Brain microvascular endothelial cell (primary cell): Measurements from ENCODE around the gene RBFOX2.

ENCODE experiments used
- DNase-seq: peaks from one replicate; pipeline ENCODE4 v3.0.0-alpha.2; 2020
- H3K27ac ChIP-seq: fragments of 250-450 bp; sonication (Bioruptor Pico); 2 replicates; pipeline ENCODE4 v1.5.1; 2020; ENCODE audit warnings: mild to moderate bottlenecking, moderate library complexity
- H3K27me3 ChIP-seq: fragments of 250-450 bp; sonication (Bioruptor Pico); replicated peaks from 2 replicates; pipeline ENCODE4 v1.5.1; 2020; ENCODE audit warnings: mild to moderate bottlenecking
- H3K36me3 ChIP-seq: fragments of 250-450 bp; sonication (Bioruptor Pico); replicated peaks from 2 replicates; pipeline ENCODE4 v1.5.1; 2020; ENCODE audit warnings: mild to moderate bottlenecking
- H3K4me3 ChIP-seq: 2 replicates; pipeline ENCODE4 v1.5.1; 2011; ENCODE audit warnings: low read depth, mild to moderate bottlenecking, control low read depth, low read length, moderate library complexity
- in situ Hi-C: cut with HindIII; loops from 2 replicates; pipeline ENCODE4 v1.10.0; 2017; ENCODE audit warnings: low sequenced_read_pairs, low pct_ligation_motif_present
- TF ChIP-seq, protein P1 (sequence below): IDR thresholded peaks from 2 replicates; pipeline ENCODE4 v1.5.1; 2011; ENCODE audit warnings: low read depth, mild to moderate bottlenecking, moderate library complexity, low read length, control low read depth, inconsistent platforms; ENCODE audit errors: missing control alignments

The RBFOX2 gene

GRCh38 chr22:35973388-35973787 lies 55.2 kb downstream of the RBFOX2 start:
- Histone ChIP-seq H3K27me3 (no peaks in the 10 kb centered on the region), H3K27ac (no peak overlapping the region), H3K36me3 (no peaks in the 10 kb centered on the region), H3K4me3 (no peak overlapping the region)
- in situ Hi-C loops: no loop called here
- DNase-seq: no peak
- TF ChIP-seq, protein P1, sequence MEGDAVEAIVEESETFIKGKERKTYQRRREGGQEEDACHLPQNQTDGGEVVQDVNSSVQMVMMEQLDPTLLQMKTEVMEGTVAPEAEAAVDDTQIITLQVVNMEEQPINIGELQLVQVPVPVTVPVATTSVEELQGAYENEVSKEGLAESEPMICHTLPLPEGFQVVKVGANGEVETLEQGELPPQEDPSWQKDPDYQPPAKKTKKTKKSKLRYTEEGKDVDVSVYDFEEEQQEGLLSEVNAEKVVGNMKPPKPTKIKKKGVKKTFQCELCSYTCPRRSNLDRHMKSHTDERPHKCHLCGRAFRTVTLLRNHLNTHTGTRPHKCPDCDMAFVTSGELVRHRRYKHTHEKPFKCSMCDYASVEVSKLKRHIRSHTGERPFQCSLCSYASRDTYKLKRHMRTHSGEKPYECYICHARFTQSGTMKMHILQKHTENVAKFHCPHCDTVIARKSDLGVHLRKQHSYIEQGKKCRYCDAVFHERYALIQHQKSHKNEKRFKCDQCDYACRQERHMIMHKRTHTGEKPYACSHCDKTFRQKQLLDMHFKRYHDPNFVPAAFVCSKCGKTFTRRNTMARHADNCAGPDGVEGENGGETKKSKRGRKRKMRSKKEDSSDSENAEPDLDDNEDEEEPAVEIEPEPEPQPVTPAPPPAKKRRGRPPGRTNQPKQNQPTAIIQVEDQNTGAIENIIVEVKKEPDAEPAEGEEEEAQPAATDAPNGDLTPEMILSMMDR: no peak

GRCh38 chr22:35972559-35972958 lies 56.1 kb downstream of the RBFOX2 start:
- H3K27me3 ChIP-seq: no peaks in the 10 kb centered on the region
- TF ChIP-seq, protein P1: no peak
- no peak for DNase-seq
- H3K4me3 ChIP-seq: no peak overlapping the region
- no peaks in the 10 kb centered on the region for H3K36me3 ChIP-seq
- H3K27ac ChIP-seq: peak overlapping the region; percentile 66
- in situ Hi-C loops: no loop called here

DNA sequence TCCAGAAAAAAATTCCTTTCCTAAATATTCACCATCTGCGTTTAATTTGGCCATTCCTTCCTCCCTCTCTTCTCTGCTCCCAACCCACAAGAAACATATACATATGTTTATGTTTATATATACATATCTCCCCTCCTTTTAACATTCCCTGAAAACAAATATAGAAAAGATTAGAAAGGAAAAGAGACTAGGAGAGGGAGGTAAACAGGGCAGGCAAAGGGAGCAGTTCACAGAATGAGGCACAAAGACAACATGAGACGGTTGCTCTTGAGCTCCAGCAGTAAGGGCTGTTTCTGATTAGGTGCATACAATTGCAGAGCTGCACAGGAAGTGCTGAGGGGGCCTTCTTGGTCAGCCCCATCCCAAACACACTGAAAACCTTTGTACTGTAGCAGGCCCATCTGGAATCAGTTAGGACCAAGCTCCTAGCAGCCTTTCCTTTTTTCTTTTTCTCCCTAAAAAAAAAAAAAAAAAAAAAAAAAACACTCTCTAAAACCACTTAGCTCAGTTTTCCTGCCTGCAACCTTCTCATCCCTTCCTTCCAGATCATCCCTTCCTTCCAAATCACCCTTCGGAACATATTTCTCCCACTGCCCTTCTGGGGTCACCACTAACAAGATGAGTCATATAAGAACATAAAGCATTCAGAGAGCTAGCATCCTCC lies 57.0 kb downstream of the RBFOX2 start:
- in situ Hi-C loops: no loop called here
- no peaks in the 10 kb centered on the region for H3K36me3 ChIP-seq
- DNase-seq: peak; percentile 41
- TF ChIP-seq, protein P1: no peak
- H3K27me3 ChIP-seq: no peaks in the 10 kb centered on the region
- H3K27ac ChIP-seq: peak overlapping the region; percentile 66
- no peak overlapping the region for H3K4me3 ChIP-seq

DNA sequence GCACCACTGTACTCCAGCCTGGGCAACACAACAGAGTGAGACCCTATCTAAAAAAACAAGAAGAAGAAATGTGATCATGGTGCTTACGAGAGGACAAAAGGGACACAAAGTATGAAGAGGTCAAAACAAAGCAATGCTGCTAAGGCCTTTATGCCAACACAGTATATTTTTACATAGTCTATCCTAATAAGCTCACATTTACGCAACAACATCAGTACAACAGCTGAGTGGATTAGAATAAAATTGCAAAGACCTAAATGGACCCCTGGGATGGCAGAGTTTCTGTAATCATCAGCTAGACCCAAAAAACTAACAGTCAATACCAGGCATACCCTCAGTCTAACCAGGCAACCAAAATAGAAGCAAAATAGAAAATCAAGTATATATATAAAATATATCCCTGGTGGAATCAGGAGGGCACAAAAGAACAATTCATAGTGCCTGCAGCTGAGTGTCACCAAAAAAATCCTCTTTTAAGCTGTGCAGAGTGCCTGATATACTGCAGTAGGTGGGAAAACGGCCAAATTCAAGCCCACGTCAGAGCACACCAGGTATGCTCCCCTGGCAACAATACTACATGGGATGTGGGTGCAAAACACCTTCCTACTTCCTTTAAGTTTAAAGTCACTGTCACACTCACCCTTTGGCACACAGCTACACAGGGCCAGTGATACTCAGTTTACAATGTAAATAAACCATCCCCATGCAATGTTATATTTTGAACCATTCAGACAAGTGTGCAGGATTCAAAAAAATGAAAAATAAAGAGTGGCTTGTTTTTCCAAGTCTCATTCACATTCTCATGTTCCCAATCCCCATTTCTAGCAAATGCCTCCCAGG lies 57.8 kb downstream of the RBFOX2 start:
- no peaks in the 10 kb centered on the region for H3K36me3 ChIP-seq
- H3K27me3 ChIP-seq: no peaks in the 10 kb centered on the region
- peak overlapping the region; percentile 66 for H3K27ac ChIP-seq
- H3K4me3 ChIP-seq: no peak overlapping the region
- in situ Hi-C loops: no loop called here
- TF ChIP-seq, protein P1: no peak
- no peak for DNase-seq

GRCh38 chr22:35967046-35967397 lies 61.6 kb downstream of the RBFOX2 start:
- TF ChIP-seq, protein P1: no peak

More at GRCh38 chr22:35967046-35967397, 61.6 kb downstream of the RBFOX2 start:
- Histone ChIP-seq H3K27me3 (no peaks in the 10 kb centered on the region), H3K27ac (no peak overlapping the region), H3K36me3 (no peaks in the 10 kb centered on the region), H3K4me3 (no peak overlapping the region)
- in situ Hi-C loops: no loop called here
- no peak for DNase-seq
